K562 (cell line): ENCODE results near the gene IDI2. TPM values are rescaled to one million over a fixed set of nuclear protein-coding genes. Genes with fewer than 3 reads are reported as not detected.

Experiments
- BCOR ChIP-seq: fragments of 450-650 bp; IDR thresholded peaks from 2 replicates; pipeline ENCODE4 v1.6.1; 2016
- BHLHE40 ChIP-seq: IDR thresholded peaks from 2 replicates; pipeline ENCODE4 v1.6.1; 2011; ENCODE audit warnings: low read length, improper control_type of control experiment
- DIDO1 ChIP-seq: fragments of 450-650 bp; IDR thresholded peaks from 2 replicates; pipeline ENCODE4 v1.6.1; 2016; ENCODE audit warnings: low read depth, missing biosample characterization, missing genetic modification characterization
- DLX4 ChIP-seq: fragments of 250-450 bp; sonication (Bioruptor Pico); IDR thresholded peaks from 2 replicates; pipeline ENCODE4 v1.6.1; 2021; ENCODE audit warnings: mild to moderate bottlenecking
- EP400 ChIP-seq: fragments of 450-650 bp; IDR thresholded peaks from 2 replicates; pipeline ENCODE4 v1.6.1; 2017; ENCODE audit warnings: antibody characterized with exemption, mild to moderate bottlenecking, moderate library complexity
- GABPA ChIP-seq: fragments of 200-800 bp; sonication (Bioruptor generic); conservative IDR thresholded peaks from 2 replicates; pipeline ENCODE4 v1.6.1; 2016; ENCODE audit warnings: low read depth, missing genetic modification characterization, missing compliant biosample characterization
- MEIS2 ChIP-seq: fragments of 450-650 bp; IDR thresholded peaks from 2 replicates; pipeline ENCODE4 v1.6.1; 2014; ENCODE audit warnings: mild to moderate bottlenecking; ENCODE audit not compliant: partially characterized antibody
- MTA1 ChIP-seq: fragments of 450-650 bp; IDR thresholded peaks from 2 replicates; pipeline ENCODE4 v1.6.1; 2017; ENCODE audit warnings: borderline replicate concordance
- PCBP1 ChIP-seq: fragments of 200-400 bp; formaldehyde crosslinking; IDR thresholded peaks from 2 replicates; pipeline ENCODE4 v1.6.1; 2018; ENCODE audit warnings: mild to moderate bottlenecking, low read depth, low read length; ENCODE audit not compliant: poor library complexity, severe bottlenecking
- POLR2G ChIP-seq: fragments of 200-400 bp; formaldehyde crosslinking; IDR thresholded peaks from 2 replicates; pipeline ENCODE4 v1.6.1; 2017; ENCODE audit warnings: low read depth, mild to moderate bottlenecking, antibody characterized with exemption, low read length, moderate library complexity
- RBM22 ChIP-seq: fragments of 200-400 bp; formaldehyde crosslinking; IDR thresholded peaks from 2 replicates; pipeline ENCODE4 v1.6.1; 2018; ENCODE audit warnings: low read length, low read depth; ENCODE audit not compliant: poor library complexity, severe bottlenecking
- RBM39 ChIP-seq: fragments of 200-400 bp; formaldehyde crosslinking; optimal IDR thresholded peaks from 2 replicates; pipeline ENCODE3; 2018; ENCODE audit warnings: low read depth, low read length
- SAFB ChIP-seq: fragments of 200-400 bp; formaldehyde crosslinking; IDR thresholded peaks from 2 replicates; pipeline ENCODE4 v1.6.1; 2017; ENCODE audit warnings: low read depth, low read length, borderline replicate concordance
- TAF9B ChIP-seq: fragments of 450-650 bp; IDR thresholded peaks from 2 replicates; pipeline ENCODE4 v1.6.1; 2018; ENCODE audit warnings: mild to moderate bottlenecking; ENCODE audit not compliant: partially characterized antibody
- TCF15 ChIP-seq: fragments of 250-450 bp; sonication (Bioruptor Pico); IDR thresholded peaks from 2 replicates; pipeline ENCODE4 v1.8.0; 2022; ENCODE audit warnings: moderate library complexity, mild to moderate bottlenecking, inconsistent platforms
- TCF7 ChIP-seq: sonication (generic); IDR thresholded peaks from 2 replicates; pipeline ENCODE4 v1.6.1; 2016; ENCODE audit warnings: antibody characterized with exemption, borderline replicate concordance
- XRCC5 ChIP-seq: fragments of 200-400 bp; formaldehyde crosslinking; IDR thresholded peaks from 2 replicates; pipeline ENCODE4 v1.6.1; 2017; ENCODE audit warnings: low read depth, mild to moderate bottlenecking, low read length
- ZBTB17 ChIP-seq: fragments of 450-650 bp; formaldehyde crosslinking; IDR thresholded peaks from 2 replicates; pipeline ENCODE4 v1.4.0; 2020; ENCODE audit warnings: mild to moderate bottlenecking
- ZC3H4 ChIP-seq: sonication (generic); formaldehyde crosslinking; IDR thresholded peaks from 2 replicates; pipeline ENCODE4 v1.9.0; 2021; ENCODE audit warnings: missing genetic modification reagents, borderline replicate concordance
- ZFPM2 ChIP-seq: fragments of 250-450 bp; sonication (Bioruptor Pico); IDR thresholded peaks from 2 replicates; pipeline ENCODE4 v1.5.1; 2022; ENCODE audit warnings: mild to moderate bottlenecking
- ZNF124 ChIP-seq: sonication (generic); formaldehyde crosslinking; IDR thresholded peaks from 2 replicates; pipeline ENCODE4 v1.8.1; 2022; ENCODE audit warnings: missing genetic modification reagents
- ZNF41 ChIP-seq: fragments of 250-450 bp; sonication (Bioruptor Pico); conservative IDR thresholded peaks from 2 replicates; pipeline ENCODE4 v1.4.0; 2020; ENCODE audit warnings: mild to moderate bottlenecking
- ZNF431 ChIP-seq: sonication (generic); formaldehyde crosslinking; IDR thresholded peaks from 2 replicates; pipeline ENCODE4 v1.8.0; 2022; ENCODE audit warnings: mild to moderate bottlenecking, missing genetic modification reagents
- ZNF707 ChIP-seq: fragments of 250-450 bp; sonication (Bioruptor Pico); conservative IDR thresholded peaks from 2 replicates; pipeline ENCODE4 v1.8.0; 2022; ENCODE audit warnings: inconsistent platforms, mild to moderate bottlenecking, moderate library complexity
- ZNF79 ChIP-seq: fragments of 250-450 bp; sonication (Bioruptor Pico); IDR thresholded peaks from 2 replicates; pipeline ENCODE4 v1.4.0; 2020; ENCODE audit warnings: low read depth, mild to moderate bottlenecking, moderate library complexity
- polyA plus RNA-seq, 8 experiments: library from polyadenylated mRNA; depleted of rRNA in 4 of 8; stranded (reverse) in 5 of 8; unstranded in 3 of 8; fragments of >200 nt; fragmentation: Nextera tagmentation in 2 of 8; fragmentation: Illumina TruSeq in 1 of 8; extraction: Ambion mirVana in 2 of 8; extraction: Trizol in 1 of 8; gene quantifications; 2 replicates each; pipeline versions ENCODE4 v1.2.1 to v1.2.3, GENCODE V29; 2011 to 2014; ENCODE audit warnings: inconsistent platforms in 1 of 8, missing spikeins in 1 of 8
- total RNA-seq, 7 experiments: library from RNA; depleted of rRNA in 6 of 7; stranded (reverse); fragments of >200 nt in 6 of 7; fragmentation: Illumina TruSeq in 2 of 7; extraction: Trizol in 2 of 7; gene quantifications; 2 replicates each; pipeline versions ENCODE4 v1.2.1 to v1.2.3, GENCODE V29; 2011 to 2021; ENCODE audit warnings: low replicate concordance in 1 of 7
- TF ChIP-seq, protein P1 (sequence below), 3 experiments: fragments of 200-800 bp in 1 of 3; sonication (Bioruptor generic) in 1 of 3; sonication (generic) in 1 of 3; formaldehyde crosslinking in 1 of 3; IDR thresholded peaks; 2 replicates each; pipeline versions ENCODE4 v1.6.1 to v1.8.0; 2016 to 2022; ENCODE audit warnings: mild to moderate bottlenecking in 2 of 3, missing compliant biosample characterization in 2 of 3, missing genetic modification characterization in 2 of 3, missing genetic modification reagents in 1 of 3
- TF ChIP-seq, protein P2 (sequence below): fragments of 450-650 bp; IDR thresholded peaks from 2 replicates; pipeline ENCODE4 v1.6.1; 2016; ENCODE audit warnings: missing biosample characterization, missing genetic modification characterization

Gene IDI2
- total and polyA plus RNA-seq, 9 of the 15 experiments (the other 6 are each of a cell fraction or from before 2014, with no cell fraction given) = not detected

DNA sequence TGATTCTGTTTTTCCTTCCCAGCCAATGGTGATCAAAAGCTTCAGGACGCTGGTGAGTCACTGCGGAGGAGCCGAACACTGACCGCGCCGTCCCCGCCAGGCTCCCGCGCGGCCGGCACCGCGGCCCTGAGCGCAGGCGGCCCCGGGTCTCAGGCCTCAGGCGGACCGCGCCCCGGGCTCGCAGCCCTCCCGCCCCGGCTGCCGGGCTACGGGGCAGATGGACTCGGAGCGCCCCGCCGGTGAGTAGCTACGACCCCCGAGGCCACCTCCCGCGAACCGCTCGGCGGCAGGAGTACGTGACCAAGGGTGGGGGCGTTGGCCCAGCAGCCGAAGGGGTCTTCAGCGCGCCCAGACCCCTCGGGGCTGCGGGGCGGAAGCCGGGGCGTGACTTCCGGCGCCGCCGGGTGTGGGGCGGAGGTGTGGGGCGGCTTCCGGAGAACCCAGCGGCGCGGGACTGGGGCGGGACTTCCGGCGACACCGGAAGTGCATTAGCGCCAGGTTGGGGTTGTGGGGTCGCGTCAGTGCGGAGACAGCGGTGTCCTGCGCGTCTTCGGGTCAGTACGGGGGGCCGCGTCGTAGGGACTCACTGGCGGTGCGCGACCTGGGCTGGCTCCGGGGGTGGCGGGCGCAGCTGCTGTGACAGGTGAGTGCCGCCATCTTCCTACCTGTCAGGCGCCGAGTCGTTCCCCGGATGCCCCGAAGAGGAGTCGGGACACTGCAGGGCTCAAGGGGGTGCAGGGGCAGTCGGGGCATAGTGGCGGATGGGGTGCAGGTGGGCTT lies 30.9 kb upstream of the IDI2 start, which contains the start of gene WDR37 (continued):
- TF ChIP-seq RBM22 (no peak), TAF9B (no peak), MEIS2 (no peak), ZNF41 (CRISPR knock-in tag) (no peak), BHLHE40 (peak; percentile 42; the same call in 1 of the 2 replicates), PCBP1 (no peak), TCF7 (0 out of 2 replicates have a peak, but pooled peaks have one; percentile 40), ZC3H4 (peak; percentile 63; the same call in 1 of the 2 replicates), ZNF431 (CRISPR knock-in tag) (peak; percentile 39; the same call in 1 of the 2 replicates), ZFPM2 (no peak), DIDO1 (tag) (peak; percentile 82), SAFB (no peak), MTA1 (peak; percentile 11; the same call in 1 of the 2 replicates), GABPA (tag) (peak; percentile 100), ZNF79 (CRISPR knock-in tag) (no peak), BCOR (no peak), TCF15 (CRISPR knock-in tag) (no peak), RBM39 (no peak), EP400 (peak; percentile 70; the same call in 1 of the 2 replicates), ZNF124 (no peak), ZBTB17 (peak; percentile 17; the same call in 1 of the 2 replicates), POLR2G (peak; percentile 91), XRCC5 (no peak), ZNF707 (CRISPR knock-in tag) (no peak), DLX4 (CRISPR knock-in tag) (no peak)
- TF ChIP-seq, protein P1, sequence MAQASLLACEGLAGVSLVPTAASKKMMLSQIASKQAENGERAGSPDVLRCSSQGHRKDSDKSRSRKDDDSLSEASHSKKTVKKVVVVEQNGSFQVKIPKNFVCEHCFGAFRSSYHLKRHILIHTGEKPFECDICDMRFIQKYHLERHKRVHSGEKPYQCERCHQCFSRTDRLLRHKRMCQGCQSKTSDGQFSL (CRISPR knock-in tag; IDR thresholded peaks at IDR 0.05) = 0 out of 2 replicates have a peak, but pooled peaks have one; percentile 8
- TF ChIP-seq, protein P1 (tag; IDR thresholded peaks at IDR 0.05) = no peak
- TF ChIP-seq, protein P2, sequence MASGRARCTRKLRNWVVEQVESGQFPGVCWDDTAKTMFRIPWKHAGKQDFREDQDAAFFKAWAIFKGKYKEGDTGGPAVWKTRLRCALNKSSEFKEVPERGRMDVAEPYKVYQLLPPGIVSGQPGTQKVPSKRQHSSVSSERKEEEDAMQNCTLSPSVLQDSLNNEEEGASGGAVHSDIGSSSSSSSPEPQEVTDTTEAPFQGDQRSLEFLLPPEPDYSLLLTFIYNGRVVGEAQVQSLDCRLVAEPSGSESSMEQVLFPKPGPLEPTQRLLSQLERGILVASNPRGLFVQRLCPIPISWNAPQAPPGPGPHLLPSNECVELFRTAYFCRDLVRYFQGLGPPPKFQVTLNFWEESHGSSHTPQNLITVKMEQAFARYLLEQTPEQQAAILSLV (tag) = no peak
